Esophagus muscularis mucosa (tissue), 4 donors: Measurements from ENCODE around the gene SLC35B1. TPM values are rescaled to one million over a fixed set of nuclear protein-coding genes. Genes with fewer than 3 reads are reported as not detected.
A peak's percentile ranks its signal among the peaks of the same experiment; 100 is the strongest.
"Not testable (repeated sequence)": the region's sequence is repeated elsewhere in the genome, so short reads cannot be mapped to it uniquely, and the experiment has no call there.

Source experiments
- DNase-seq: peaks from one replicate; pipeline ENCODE4 v3.0.0-alpha.2; 2017; ENCODE audit errors: extremely low spot score
- H3K27ac ChIP-seq, 4 donors: fragments of 200-600 bp; sonication (generic); replicated peaks in 1 of 4; 1 replicate in 3 of 4; 2 replicates in 1 of 4; pipeline ENCODE4 v1.5.1; 2016 to 2019; ENCODE audit warnings: mild to moderate bottlenecking in 1 of 4
- H3K27me3 ChIP-seq, 4 donors: fragments of 200-600 bp; sonication (generic); one replicate each; pipeline versions ENCODE4 v1.5.1 to v1.6.0; 2016 to 2019
- H3K36me3 ChIP-seq, 4 donors: fragments of 200-600 bp; sonication (generic); one replicate each; pipeline ENCODE4 v1.5.1; 2016 to 2019
- H3K4me1 ChIP-seq, 4 donors: fragments of 200-600 bp; sonication (generic); one replicate each; pipeline ENCODE4 v1.5.1; 2016 to 2019
- H3K4me3 ChIP-seq, 4 donors: fragments of 200-600 bp; sonication (generic); 1 replicate in 2 of 4; 2 replicates in 2 of 4; pipeline ENCODE4 v1.5.1; 2016 to 2019; ENCODE audit warnings: mild to moderate bottlenecking in 4 of 4, moderate library complexity in 1 of 4
- H3K9me3 ChIP-seq, 4 donors: fragments of 200-600 bp; sonication (generic); 1 replicate in 3 of 4; 2 replicates in 1 of 4; pipeline ENCODE4 v1.5.1; 2016 to 2019
- CTCF ChIP-seq, 3 experiments: fragments of 200-600 bp in 2 of 3; fragments of 450-650 bp in 1 of 3; sonication (generic) in 2 of 3; IDR thresholded peaks; one replicate each; pipeline ENCODE4 v1.5.1; 2017 to 2019; ENCODE audit warnings: antibody characterized with exemption in 3 of 3, mild to moderate bottlenecking in 2 of 3, moderate library complexity in 1 of 3
- EP300 ChIP-seq: sonication (generic); formaldehyde crosslinking; IDR thresholded peaks from one replicate; pipeline ENCODE4 v1.6.1; 2017; ENCODE audit warnings: antibody characterized with exemption
- POLR2A ChIP-seq: fragments of 450-650 bp; IDR thresholded peaks from one replicate; pipeline ENCODE4 v1.6.1; 2017; ENCODE audit warnings: antibody characterized with exemption, moderate library complexity, mild to moderate bottlenecking, low read depth
- POLR2AphosphoS5 ChIP-seq, 2 donors: sonication (generic); formaldehyde crosslinking; IDR thresholded peaks; one replicate each; pipeline ENCODE4 v1.6.1; 2017; ENCODE audit warnings: antibody characterized with exemption in 2 of 2
- WGBS: methylation state at CpG from one replicate; pipeline ENCODE4 v1.1.5; 2018; 5-methylcytosine and 5-hydroxymethylcytosine counted together
- intact Hi-C: fragments of 100-400 bp; cut with DNase I; formaldehyde crosslinking; loops from one replicate; pipeline ENCODE4 v1.15.1; 2023
- total RNA-seq, 4 donors: library from RNA; depleted of rRNA; stranded (reverse); fragments of >200 nt; gene quantifications; one replicate each; pipeline versions ENCODE4 v1.1.0 to v1.2.1, GENCODE V29; 2016

Gene SLC35B1
- total RNA-seq, 4 donors from 2014 or later, result 17.0 to 25.3 (median 18.4) TPM

DNA sequence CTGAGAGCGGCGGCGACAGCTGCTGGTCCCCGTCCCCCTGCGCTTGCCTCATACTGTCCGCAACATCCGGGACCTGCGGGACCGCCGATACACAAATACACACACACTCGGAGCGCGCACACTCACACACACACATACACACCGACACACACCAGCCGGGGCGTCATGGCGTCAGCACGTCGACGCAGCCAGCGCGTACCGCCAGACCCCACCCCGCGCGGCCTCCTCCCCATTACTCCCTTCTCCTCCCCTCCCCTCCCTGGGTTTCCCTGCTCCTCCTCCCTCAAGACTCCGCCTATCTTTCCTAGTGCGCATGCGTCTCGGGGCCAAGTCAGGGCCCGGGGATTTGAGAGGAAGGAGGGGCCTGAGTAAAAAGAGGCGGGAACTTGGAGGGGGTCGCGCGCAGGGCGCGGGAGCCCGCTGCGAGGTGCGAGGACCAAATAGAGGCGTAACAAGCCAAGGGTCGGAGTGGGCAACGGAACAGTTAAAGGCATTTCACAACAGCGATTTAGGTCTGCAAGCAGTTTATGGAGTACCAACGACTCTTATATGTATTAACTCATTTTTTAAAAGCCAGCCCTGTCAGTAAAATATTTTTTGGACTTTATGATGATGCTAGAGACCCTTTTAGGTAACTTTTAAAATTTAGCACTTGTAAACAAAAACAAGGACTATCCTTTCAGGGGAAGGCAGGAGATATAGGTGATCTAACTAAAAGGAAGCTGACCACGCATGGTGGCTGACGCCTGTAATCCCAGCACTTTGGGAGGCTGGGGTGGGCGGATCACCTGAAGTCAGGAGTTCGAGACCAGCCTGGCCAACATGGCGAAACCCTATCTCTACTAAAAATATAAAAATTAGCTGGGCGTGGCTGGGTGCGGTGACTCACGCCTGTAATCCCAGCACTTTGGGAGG is 29.6 kb downstream of the SLC35B1 start, which contains the start of gene SPOP:
Gene SPOP (minus strand): TSS at position 165 of the 915 bp plus-strand sequence. CDS start 55,287 bp downstream, outside the sequence.
- H3K4me1 ChIP-seq, result peaks cover 36 to 47% (median 44%) of the 10 kb centered on the region in 4 donors
- TF ChIP-seq POLR2AphosphoS5 (IDR thresholded peaks at IDR 0.05) (peak; percentile 82 to 92), POLR2A (peak; percentile 6), EP300 (no peak), CTCF (IDR thresholded peaks at IDR 0.05) (no peak)
- no peaks in the 10 kb centered on the region for H3K27me3 ChIP-seq
- H3K4me3 ChIP-seq, result peak within 1 kb of the TSS; percentile 74 to 88 (median 78)
- DNase-seq, result peak; percentile 100
- peaks cover 0 to 4% (median under 1%) of the 10 kb centered on the region in 4 donors for H3K36me3 ChIP-seq
- 19% methylated on average over 44 of the region's 53 CpGs for WGBS
- intact Hi-C loops, result no loop called here
- H3K9me3 ChIP-seq, result no peaks in the 10 kb centered on the region
- peak within 1 kb of the TSS; percentile 94 to 99 (median 98) for H3K27ac ChIP-seq

- H3K27me3 ChIP-seq, result no peaks in the 10 kb centered on the region
- 0% methylated on average over 19 of the region's 34 CpGs for WGBS
- no peaks in the 10 kb centered on the region for H3K9me3 ChIP-seq
- peak; percentile 98 for DNase-seq
- peaks cover 36 to 56% (median 53%) of the 10 kb centered on the region in 4 donors for H3K4me1 ChIP-seq
- intact Hi-C loops, result no loop called here
- peak overlapping the region; percentile 94 to 99 (median 98) for H3K27ac ChIP-seq
- peak overlapping the region; percentile 74 to 88 (median 78) for H3K4me3 ChIP-seq
- TF ChIP-seq POLR2AphosphoS5 (IDR thresholded peaks at IDR 0.05) (peak; percentile 92), CTCF (IDR thresholded peaks at IDR 0.05) (peak in 1 of 3 experiments; percentile 9), EP300 (no peak), POLR2A (peak; percentile 51)
- peaks cover 0 to 4% (median 1%) of the 10 kb centered on the region in 4 donors for H3K36me3 ChIP-seq
Measured at GRCh38 chr17:49677134-49677932, 30.4 kb downstream of the SLC35B1 start.

GRCh38 chr17:49676276-49676868 is 31.4 kb downstream of the SLC35B1 start:
- peaks cover 0 to 4% (median 2%) of the 10 kb centered on the region in 4 donors for H3K36me3 ChIP-seq
- H3K4me3 ChIP-seq, result peak overlapping the region; percentile 74 to 88 (median 78)
- TF ChIP-seq CTCF (IDR thresholded peaks at IDR 0.05) (no peak), EP300 (no peak), POLR2A (no peak), POLR2AphosphoS5 (IDR thresholded peaks at IDR 0.05) (no peak)
- DNase-seq, result no peak
- H3K27me3 ChIP-seq, result no peaks in the 10 kb centered on the region
- intact Hi-C loops, result no loop called here
- 25% methylated on average over 5 of the region's 5 CpGs for whole genome bisulfite sequencing
- peaks cover 37 to 65% (median 62%) of the 10 kb centered on the region in 4 donors for H3K4me1 ChIP-seq
- H3K27ac ChIP-seq, result peak overlapping the region; percentile 94 to 99 (median 98)
- H3K9me3 ChIP-seq, result no peaks in the 10 kb centered on the region

- peak overlapping the region; percentile 94 to 99 (median 98) for H3K27ac ChIP-seq
- no peaks in the 10 kb centered on the region for H3K9me3 ChIP-seq
- no peak overlapping the region for H3K4me3 ChIP-seq
- DNase-seq, result no peak
- peaks cover 0 to 5% (median 3%) of the 10 kb centered on the region in 4 donors for H3K36me3 ChIP-seq
- peaks cover 52 to 84% (median 80%) of the 10 kb centered on the region in 4 donors for H3K4me1 ChIP-seq
- H3K27me3 ChIP-seq, result no peaks in the 10 kb centered on the region
- TF ChIP-seq POLR2AphosphoS5 (IDR thresholded peaks at IDR 0.05) (no peak), POLR2A (no peak), CTCF (IDR thresholded peaks at IDR 0.05) (no peak), EP300 (no peak)
- intact Hi-C loops, result no loop called here
Measured at GRCh38 chr17:49674507-49674906, 33.3 kb downstream of the SLC35B1 start.

DNA sequence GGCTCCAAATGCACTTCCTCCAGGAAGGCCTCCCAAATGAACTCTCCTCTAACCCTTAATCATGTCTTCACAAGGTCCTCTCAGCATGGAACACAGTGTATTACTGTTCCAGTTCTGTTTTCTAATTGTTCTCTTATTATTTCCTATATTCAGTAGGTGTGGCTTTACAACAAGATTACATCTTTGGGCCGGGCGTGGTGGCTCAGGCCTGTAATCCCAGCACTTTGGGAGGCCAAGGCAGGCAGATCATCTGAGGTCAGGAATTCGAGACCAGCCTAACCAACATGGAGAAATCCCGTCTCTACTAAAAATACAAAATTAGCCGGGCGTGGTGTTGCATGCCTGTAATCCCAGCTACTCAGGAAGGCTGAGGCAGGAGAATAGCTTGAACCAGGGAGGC is 34.1 kb downstream of the SLC35B1 start:
- H3K9me3 ChIP-seq, intact Hi-C loops, DNase-seq, H3K4me3 ChIP-seq, H3K36me3 ChIP-seq, H3K27me3 ChIP-seq: not testable (repeated sequence)
- H3K27ac ChIP-seq, result peak overlapping the region; percentile 48 to 99 (median 96)
- 87% methylated on average over 6 of the region's 6 CpGs for whole genome bisulfite sequencing
- H3K4me1 ChIP-seq, result peaks cover 53 to 86% (median 84%) of the 10 kb centered on the region in 4 donors
